ENCODE data around the gene MKX. TPM values are rescaled to one million over a fixed set of nuclear protein-coding genes. Genes with fewer than 3 reads are reported as not detected.

Gene MKX
- total and polyA plus RNA-seq, 4 donors: 0.50 to 3.5 (median 1.4) TPM

- Histone ChIP-seq H3K4me1 (ENCODE audit: control insufficient read depth in 5 of 5, insufficient read depth in 5 of 5, low read length in 5 of 5) (no peaks in the 10 kb centered on the region), H3K36me3 (ENCODE audit: control insufficient read depth in 4 of 4, insufficient read depth in 4 of 4, low read length in 4 of 4) (no peaks in the 10 kb centered on the region), H3K9me3 (ENCODE audit: control insufficient read depth in 4 of 4, insufficient read depth in 3 of 4, low read length in 3 of 4) (no peaks in the 10 kb centered on the region), H3K9ac (ENCODE audit: insufficient read depth in 1 of 2, low read length in 2 of 2) (no peak overlapping the region), H3K27me3 (ENCODE audit: control insufficient read depth in 3 of 3, insufficient read depth in 3 of 3, low read length in 2 of 3) (no peaks in the 10 kb centered on the region), H3K27ac (ENCODE audit: low read depth in 1 of 2, low read length in 1 of 2) (no peak overlapping the region), H3K4me3 (no peak overlapping the region)
- DNase-seq (peak; percentile 19 to 79 (median 55)), ATAC-seq (ENCODE audit: insufficient read depth, low FRiP score) (no peak)
- no peak for TF ChIP-seq CTCF (IDR thresholded peaks at IDR 0.05; ENCODE audit: control extremely low read depth, extremely low read depth)
- 71 to 81% methylated on average over 4 of the region's 4 CpGs for WGBS, 2 donors
These were observed 73.8 kb downstream of the MKX start for GRCh38 chr10:27671821-27672220.

GRCh38 chr10:27664461-27664860 lies 81.2 kb downstream of the MKX start:
- DNase-seq: no peak
- no peak for ATAC-seq (ENCODE audit: insufficient read depth, low FRiP score)
- no peak overlapping the region for H3K4me3 ChIP-seq
- H3K27me3 ChIP-seq (ENCODE audit: control insufficient read depth in 3 of 3, insufficient read depth in 3 of 3, low read length in 2 of 3): no peaks in the 10 kb centered on the region
- TF ChIP-seq CTCF (IDR thresholded peaks at IDR 0.05; ENCODE audit: control extremely low read depth, extremely low read depth): no peak
- no peak overlapping the region for H3K9ac ChIP-seq (ENCODE audit: insufficient read depth in 1 of 2, low read length in 2 of 2)
- 68 to 71% methylated on average over 5 of the region's 5 CpGs for WGBS, 2 donors
- no peak overlapping the region for H3K27ac ChIP-seq (ENCODE audit: low read depth in 1 of 2, low read length in 1 of 2)
- no peaks in the 10 kb centered on the region for H3K4me1 ChIP-seq (ENCODE audit: control insufficient read depth in 5 of 5, insufficient read depth in 5 of 5, low read length in 5 of 5)
- H3K9me3 ChIP-seq (ENCODE audit: control insufficient read depth in 4 of 4, insufficient read depth in 3 of 4, low read length in 3 of 4): no peaks in the 10 kb centered on the region
- H3K36me3 ChIP-seq (ENCODE audit: control insufficient read depth in 4 of 4, insufficient read depth in 4 of 4, low read length in 4 of 4): no peaks in the 10 kb centered on the region

GRCh38 chr10:27663621-27664020 lies 82.0 kb downstream of the MKX start:
- no peak for TF ChIP-seq CTCF (IDR thresholded peaks at IDR 0.05; ENCODE audit: control extremely low read depth, extremely low read depth)
- no peaks in the 10 kb centered on the region for H3K27me3 ChIP-seq (ENCODE audit: control insufficient read depth in 3 of 3, insufficient read depth in 3 of 3, low read length in 2 of 3)
- no peak for DNase-seq
- H3K4me3 ChIP-seq: no peak overlapping the region
- H3K9me3 ChIP-seq (ENCODE audit: control insufficient read depth in 4 of 4, insufficient read depth in 3 of 4, low read length in 3 of 4): no peaks in the 10 kb centered on the region
- H3K36me3 ChIP-seq (ENCODE audit: control insufficient read depth in 4 of 4, insufficient read depth in 4 of 4, low read length in 4 of 4): no peaks in the 10 kb centered on the region
- no peak overlapping the region for H3K27ac ChIP-seq (ENCODE audit: low read depth in 1 of 2, low read length in 1 of 2)
- H3K4me1 ChIP-seq (ENCODE audit: control insufficient read depth in 5 of 5, insufficient read depth in 5 of 5, low read length in 5 of 5): no peaks in the 10 kb centered on the region
- ATAC-seq (ENCODE audit: insufficient read depth, low FRiP score): no peak
- no peak overlapping the region for H3K9ac ChIP-seq (ENCODE audit: insufficient read depth in 1 of 2, low read length in 2 of 2)

GRCh38 chr10:27661514-27662286 lies 83.9 kb downstream of the MKX start:
- Histone ChIP-seq H3K27ac (ENCODE audit: low read depth in 1 of 2, low read length in 1 of 2) (no peak overlapping the region), H3K9me3 (ENCODE audit: control insufficient read depth in 4 of 4, insufficient read depth in 3 of 4, low read length in 3 of 4) (no peaks in the 10 kb centered on the region), H3K9ac (ENCODE audit: insufficient read depth in 1 of 2, low read length in 2 of 2) (no peak overlapping the region), H3K4me1 (ENCODE audit: control insufficient read depth in 5 of 5, insufficient read depth in 5 of 5, low read length in 5 of 5) (no peaks in the 10 kb centered on the region), H3K27me3 (ENCODE audit: control insufficient read depth in 3 of 3, insufficient read depth in 3 of 3, low read length in 2 of 3) (no peaks in the 10 kb centered on the region), H3K4me3 (no peak overlapping the region), H3K36me3 (ENCODE audit: control insufficient read depth in 4 of 4, insufficient read depth in 4 of 4, low read length in 4 of 4) (no peaks in the 10 kb centered on the region)
- ATAC-seq (ENCODE audit: insufficient read depth, low FRiP score) (no peak), DNase-seq (no peak)
- no peak for TF ChIP-seq CTCF (IDR thresholded peaks at IDR 0.05; ENCODE audit: control extremely low read depth, extremely low read depth)
- 71 to 79% methylated on average over 3 of the region's 3 CpGs for WGBS, 2 donors

Measured in lung (tissue), 12 donors.